Measurements from ENCODE around the gene CYP2S1.

Gene CYP2S1

DNA sequence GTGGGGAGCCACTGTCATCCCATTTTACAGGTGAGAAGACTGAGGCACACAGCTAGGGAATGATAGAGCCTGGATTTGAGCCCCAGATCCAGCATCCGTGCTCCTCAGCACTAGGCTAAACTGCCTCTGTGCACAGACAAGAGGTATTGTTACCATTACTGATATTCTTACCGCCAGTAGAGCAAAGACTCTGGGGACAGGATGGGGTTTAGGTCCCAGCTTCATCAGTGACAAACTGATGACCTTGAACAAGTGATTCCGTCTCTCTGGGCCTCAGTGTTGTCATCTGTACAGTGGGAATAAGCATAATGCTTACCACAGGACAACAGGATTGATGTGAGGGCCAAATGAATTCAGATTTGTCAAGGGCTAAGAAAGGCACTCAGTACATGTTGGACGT is 42.5 kb downstream of the CYP2S1 start:
- no CpG with 5 or more reads among the region's 4 CpGs for WGBS, 2 donors (ENCODE audit: extremely low coverage in 2 of 2, insufficient read length in 2 of 2, insufficient replicate concordance in 1 of 2)

DNA sequence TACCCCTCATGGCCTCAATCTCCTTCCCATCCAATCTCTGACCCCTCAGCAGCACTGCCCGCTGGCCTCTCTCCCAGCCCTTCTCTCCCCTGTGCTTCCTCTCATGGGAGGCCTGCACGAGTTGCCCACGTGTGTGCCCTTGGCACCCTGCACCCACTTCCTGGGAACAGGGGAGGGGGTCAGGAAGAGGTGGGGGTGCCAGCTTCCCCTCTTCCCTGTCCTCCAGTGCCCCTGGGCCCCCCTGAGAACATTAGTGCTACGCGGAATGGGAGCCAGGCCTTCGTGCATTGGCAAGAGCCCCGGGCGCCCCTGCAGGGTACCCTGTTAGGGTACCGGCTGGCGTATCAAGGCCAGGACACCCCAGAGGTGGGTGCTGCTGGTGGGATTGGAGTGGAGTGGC is 45.2 kb downstream of the CYP2S1 start:
- peaks cover 31 to 44% of the 10 kb centered on the region in 2 donors for H3K36me3 ChIP-seq (replicated peaks in 1 of 2; ENCODE audit: control insufficient read depth in 2 of 2, insufficient read depth in 2 of 2, low read length in 2 of 2)
- no peak overlapping the region for H3K14ac ChIP-seq (ENCODE audit: low read length)
- H3K79me1 ChIP-seq (ENCODE audit: low read depth, low read length), result no peaks in the 10 kb centered on the region
- H2BK15ac ChIP-seq (ENCODE audit: low read length), result no peak overlapping the region
- no peak overlapping the region for H3K18ac ChIP-seq (ENCODE audit: low read length)
- no peak overlapping the region for H3K27ac ChIP-seq (replicated peaks; ENCODE audit: low read length)
- no CpG with 5 or more reads among the region's 10 CpGs for WGBS, 2 donors (ENCODE audit: extremely low coverage in 2 of 2, insufficient read length in 2 of 2, insufficient replicate concordance in 1 of 2)
- no peak overlapping the region for H3K4me2 ChIP-seq (ENCODE audit: insufficient read depth, low read length, poor library complexity, severe bottlenecking)
- H2AK5ac ChIP-seq (ENCODE audit: low read depth, low read length), result no peak overlapping the region
- H3K9ac ChIP-seq (ENCODE audit: low read depth, low read length, poor library complexity), result no peak overlapping the region
- H2BK5ac ChIP-seq (ENCODE audit: low read length), result no peak overlapping the region
- no peak overlapping the region for H3K23ac ChIP-seq (ENCODE audit: low read depth, low read length, poor library complexity)
- no peak overlapping the region for H2BK120ac ChIP-seq (ENCODE audit: low read depth, low read length)
- H2BK12ac ChIP-seq (ENCODE audit: low read length), result no peak overlapping the region
- H3K4me1 ChIP-seq (ENCODE audit: control insufficient read depth in 2 of 2, insufficient read depth in 1 of 2, low read depth in 1 of 2, low read length in 2 of 2), result no peaks in the 10 kb centered on the region
- H4K8ac ChIP-seq (ENCODE audit: low read depth, low read length), result no peak overlapping the region
- H2AFZ ChIP-seq (ENCODE audit: low read length), result no peak overlapping the region
- no peak overlapping the region for H4K91ac ChIP-seq (ENCODE audit: low read depth, low read length, poor library complexity)
- no peak for DNase-seq (ENCODE audit: low spot score)
- no peak overlapping the region for H3K4ac ChIP-seq (ENCODE audit: low read length)
- H3K4me3 ChIP-seq (ENCODE audit: low read length in 2 of 2), result no peak overlapping the region
- no peaks in the 10 kb centered on the region for H3K9me3 ChIP-seq (replicated peaks in 1 of 2; ENCODE audit: control insufficient read depth in 2 of 2, insufficient read depth in 1 of 2, low read depth in 1 of 2, low read length in 2 of 2)
- no peaks in the 10 kb centered on the region for H3K27me3 ChIP-seq (ENCODE audit: control insufficient read depth in 3 of 3, insufficient read depth in 3 of 3, low read depth in 1 of 3, low read length in 3 of 3)

More for the DNA sequence above, 42.5 kb downstream of the CYP2S1 start:
- H3K4me2 ChIP-seq (ENCODE audit: insufficient read depth, low read length, poor library complexity, severe bottlenecking), result no peak overlapping the region
- H3K27ac ChIP-seq (replicated peaks; ENCODE audit: low read length), result no peak overlapping the region
- H3K4me3 ChIP-seq (ENCODE audit: low read length in 2 of 2), result no peak overlapping the region
- no peaks in the 10 kb centered on the region for H3K27me3 ChIP-seq (ENCODE audit: control insufficient read depth in 3 of 3, insufficient read depth in 3 of 3, low read depth in 1 of 3, low read length in 3 of 3)
- no peak overlapping the region for H3K14ac ChIP-seq (ENCODE audit: low read length)
- H3K18ac ChIP-seq (ENCODE audit: low read length), result no peak overlapping the region
- no peak overlapping the region for H2BK120ac ChIP-seq (ENCODE audit: low read depth, low read length)
- no peaks in the 10 kb centered on the region for H3K9me3 ChIP-seq (replicated peaks in 1 of 2; ENCODE audit: control insufficient read depth in 2 of 2, insufficient read depth in 1 of 2, low read depth in 1 of 2, low read length in 2 of 2)
- H4K91ac ChIP-seq (ENCODE audit: low read depth, low read length, poor library complexity), result no peak overlapping the region
- H2BK12ac ChIP-seq (ENCODE audit: low read length), result no peak overlapping the region
- H2BK5ac ChIP-seq (ENCODE audit: low read length), result no peak overlapping the region
- H2BK15ac ChIP-seq (ENCODE audit: low read length), result no peak overlapping the region
- no peak overlapping the region for H3K23ac ChIP-seq (ENCODE audit: low read depth, low read length, poor library complexity)
- DNase-seq (ENCODE audit: low spot score), result no peak
- H4K8ac ChIP-seq (ENCODE audit: low read depth, low read length), result no peak overlapping the region
- H2AFZ ChIP-seq (ENCODE audit: low read length), result no peak overlapping the region
- no peaks in the 10 kb centered on the region for H3K79me1 ChIP-seq (ENCODE audit: low read depth, low read length)
- H3K9ac ChIP-seq (ENCODE audit: low read depth, low read length, poor library complexity), result no peak overlapping the region
- H3K4ac ChIP-seq (ENCODE audit: low read length), result no peak overlapping the region
- no peak overlapping the region for H2AK5ac ChIP-seq (ENCODE audit: low read depth, low read length)
- no peaks in the 10 kb centered on the region for H3K4me1 ChIP-seq (ENCODE audit: control insufficient read depth in 2 of 2, insufficient read depth in 1 of 2, low read depth in 1 of 2, low read length in 2 of 2)
- H3K36me3 ChIP-seq (replicated peaks in 1 of 2; ENCODE audit: control insufficient read depth in 2 of 2, insufficient read depth in 2 of 2, low read length in 2 of 2), result peaks cover 13 to 40% of the 10 kb centered on the region in 2 donors

DNA sequence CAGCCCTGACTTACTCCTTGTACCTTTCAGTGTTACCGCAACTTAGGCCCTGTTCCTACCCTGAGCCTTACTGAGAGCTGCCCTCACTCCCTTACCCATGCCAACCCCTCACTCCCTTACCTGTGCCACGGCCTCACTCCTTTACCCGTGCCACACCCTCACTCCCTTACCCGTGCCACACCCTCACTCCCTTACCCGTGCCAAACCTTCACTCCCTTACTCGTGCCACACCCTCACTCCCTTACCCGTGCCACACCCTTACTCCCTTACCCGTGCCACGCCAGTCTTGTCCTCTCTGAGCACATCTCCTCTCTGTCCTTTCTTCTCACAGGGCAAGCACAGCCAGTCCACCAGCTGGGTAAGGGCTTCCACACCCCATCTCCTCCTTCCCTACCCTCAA is 46.3 kb downstream of the CYP2S1 start:
- H3K9me3 ChIP-seq (replicated peaks in 1 of 2; ENCODE audit: control insufficient read depth in 2 of 2, insufficient read depth in 1 of 2, low read depth in 1 of 2, low read length in 2 of 2), result no peaks in the 10 kb centered on the region
- no peak overlapping the region for H2BK5ac ChIP-seq (ENCODE audit: low read length)
- H3K14ac ChIP-seq (ENCODE audit: low read length), result no peak overlapping the region
- no peaks in the 10 kb centered on the region for H3K4me1 ChIP-seq (ENCODE audit: control insufficient read depth in 2 of 2, insufficient read depth in 1 of 2, low read depth in 1 of 2, low read length in 2 of 2)
- H3K9ac ChIP-seq (ENCODE audit: low read depth, low read length, poor library complexity), result no peak overlapping the region
- H3K27ac ChIP-seq (replicated peaks; ENCODE audit: low read length), result no peak overlapping the region
- no peak overlapping the region for H2AK5ac ChIP-seq (ENCODE audit: low read depth, low read length)
- H3K27me3 ChIP-seq (ENCODE audit: control insufficient read depth in 3 of 3, insufficient read depth in 3 of 3, low read depth in 1 of 3, low read length in 3 of 3), result no peaks in the 10 kb centered on the region
- no peak overlapping the region for H3K4me2 ChIP-seq (ENCODE audit: insufficient read depth, low read length, poor library complexity, severe bottlenecking)
- H3K4ac ChIP-seq (ENCODE audit: low read length), result no peak overlapping the region
- no CpG with 5 or more reads among the region's 9 CpGs for WGBS, 2 donors (ENCODE audit: extremely low coverage in 2 of 2, insufficient read length in 2 of 2, insufficient replicate concordance in 1 of 2)
- H3K79me1 ChIP-seq (ENCODE audit: low read depth, low read length), result no peaks in the 10 kb centered on the region
- H3K18ac ChIP-seq (ENCODE audit: low read length), result no peak overlapping the region
- peak overlapping the region in 1 of 2 donors; percentile 59 for H3K4me3 ChIP-seq (ENCODE audit: low read length in 2 of 2)
- no peak overlapping the region for H2BK120ac ChIP-seq (ENCODE audit: low read depth, low read length)
- no peak overlapping the region for H2BK15ac ChIP-seq (ENCODE audit: low read length)
- H3K23ac ChIP-seq (ENCODE audit: low read depth, low read length, poor library complexity), result no peak overlapping the region
- H2AFZ ChIP-seq (ENCODE audit: low read length), result no peak overlapping the region
- no peak for DNase-seq (ENCODE audit: low spot score)
- H3K36me3 ChIP-seq (replicated peaks in 1 of 2; ENCODE audit: control insufficient read depth in 2 of 2, insufficient read depth in 2 of 2, low read length in 2 of 2), result peaks cover 38 to 44% of the 10 kb centered on the region in 2 donors
- H2BK12ac ChIP-seq (ENCODE audit: low read length), result no peak overlapping the region
- H4K91ac ChIP-seq (ENCODE audit: low read depth, low read length, poor library complexity), result no peak overlapping the region
- no peak overlapping the region for H4K8ac ChIP-seq (ENCODE audit: low read depth, low read length)

DNA sequence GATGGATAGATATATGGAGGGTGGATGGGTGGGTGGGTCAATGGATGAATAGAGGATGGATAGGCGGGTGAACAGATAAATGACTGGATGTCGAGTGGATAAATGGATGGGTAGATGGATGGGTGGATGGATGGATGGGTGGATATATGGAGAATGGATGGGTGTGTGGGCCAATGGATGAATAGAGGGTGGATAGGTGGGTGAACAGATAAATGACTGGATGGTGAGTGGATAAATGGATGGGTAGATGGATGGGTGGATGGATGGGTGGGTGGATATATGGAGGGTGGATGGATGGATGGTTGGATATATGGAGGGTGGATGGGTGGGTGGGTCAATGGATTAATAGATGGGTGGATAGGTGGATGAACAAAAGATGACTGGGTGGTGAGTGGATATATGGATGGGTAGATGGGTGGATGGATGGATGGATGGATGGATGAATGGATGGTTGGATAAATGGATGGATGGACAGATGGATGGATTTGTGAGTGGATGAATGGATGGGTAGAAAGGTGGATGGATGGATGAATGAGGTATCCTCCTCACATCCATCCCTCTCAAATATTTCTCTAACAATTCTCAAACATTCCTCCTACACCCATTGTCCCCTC is 47.0 kb downstream of the CYP2S1 start:
- Histone ChIP-seq H3K14ac (ENCODE audit: low read length) (no peak overlapping the region), H2BK5ac (ENCODE audit: low read length) (no peak overlapping the region), H3K4me1 (ENCODE audit: control insufficient read depth in 2 of 2, insufficient read depth in 1 of 2, low read depth in 1 of 2, low read length in 2 of 2) (no peaks in the 10 kb centered on the region), H2BK120ac (ENCODE audit: low read depth, low read length) (no peak overlapping the region), H4K91ac (ENCODE audit: low read depth, low read length, poor library complexity) (no peak overlapping the region), H3K36me3 (replicated peaks in 1 of 2; ENCODE audit: control insufficient read depth in 2 of 2, insufficient read depth in 2 of 2, low read length in 2 of 2) (peaks cover 41 to 46% of the 10 kb centered on the region in 2 donors), H2BK15ac (ENCODE audit: low read length) (no peak overlapping the region), H3K4me2 (ENCODE audit: insufficient read depth, low read length, poor library complexity, severe bottlenecking) (no peak overlapping the region), H2BK12ac (ENCODE audit: low read length) (no peak overlapping the region), H3K4ac (ENCODE audit: low read length) (no peak overlapping the region), H2AFZ (ENCODE audit: low read length) (no peak overlapping the region), H3K9ac (ENCODE audit: low read depth, low read length, poor library complexity) (no peak overlapping the region), H3K79me1 (ENCODE audit: low read depth, low read length) (no peaks in the 10 kb centered on the region), H3K4me3 (ENCODE audit: low read length in 2 of 2) (no peak overlapping the region), H3K9me3 (replicated peaks in 1 of 2; ENCODE audit: control insufficient read depth in 2 of 2, insufficient read depth in 1 of 2, low read depth in 1 of 2, low read length in 2 of 2) (no peaks in the 10 kb centered on the region), H3K18ac (ENCODE audit: low read length) (no peak overlapping the region), H3K23ac (ENCODE audit: low read depth, low read length, poor library complexity) (no peak overlapping the region), H4K8ac (ENCODE audit: low read depth, low read length) (no peak overlapping the region), H2AK5ac (ENCODE audit: low read depth, low read length) (no peak overlapping the region), H3K27ac (replicated peaks; ENCODE audit: low read length) (no peak overlapping the region), H3K27me3 (ENCODE audit: control insufficient read depth in 3 of 3, insufficient read depth in 3 of 3, low read depth in 1 of 3, low read length in 3 of 3) (no peaks in the 10 kb centered on the region)
- no CpG with 5 or more reads among the region's 2 CpGs for WGBS, 2 donors (ENCODE audit: extremely low coverage in 2 of 2, insufficient read length in 2 of 2, insufficient replicate concordance in 1 of 2)
- DNase-seq (ENCODE audit: low spot score), result no peak
